Measurements from ENCODE around the gene MNX1.

Gene MNX1

DNA sequence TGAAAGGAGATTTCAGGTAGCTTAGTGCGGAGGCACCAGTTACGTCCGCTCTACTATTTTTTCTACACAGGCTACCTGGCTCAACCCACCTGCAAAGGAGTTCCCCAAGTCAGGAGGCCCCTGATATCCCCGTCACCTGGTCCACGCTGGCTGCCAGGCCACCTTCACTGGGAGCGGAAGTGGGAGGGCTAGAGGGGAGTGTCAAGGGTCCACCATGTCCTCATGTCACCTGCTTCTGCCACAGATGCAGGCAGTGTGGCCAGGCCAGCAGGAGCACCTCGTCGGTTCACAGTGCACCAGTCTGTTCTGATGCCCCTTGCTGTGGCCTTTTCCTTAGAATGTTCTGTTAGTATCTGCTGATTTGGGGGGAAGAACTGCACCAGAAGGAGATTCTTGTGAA lies 44.1 kb downstream of the MNX1 start:
- DNase-seq = no peak

DNA sequence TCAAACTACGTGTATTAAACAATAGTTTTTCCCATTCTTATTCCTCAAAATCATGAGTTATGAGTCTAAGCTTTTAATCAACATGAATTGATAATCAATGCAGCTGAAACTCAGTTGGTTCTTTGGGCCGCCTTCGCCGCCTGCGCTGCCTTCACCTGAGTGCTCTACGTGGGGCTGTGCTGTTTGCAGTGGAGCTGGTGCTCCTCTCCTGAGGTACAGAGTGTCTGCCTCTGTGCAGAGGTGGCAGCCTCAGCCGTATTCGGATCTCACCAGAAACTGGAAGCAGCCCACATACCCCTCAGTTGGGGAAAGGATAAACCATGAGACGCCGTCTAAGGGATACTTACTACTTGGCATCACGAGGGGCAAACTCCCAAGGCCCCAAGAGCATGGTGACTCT lies 45.5 kb downstream of the MNX1 start:
- no peak for DNase-seq

DNA sequence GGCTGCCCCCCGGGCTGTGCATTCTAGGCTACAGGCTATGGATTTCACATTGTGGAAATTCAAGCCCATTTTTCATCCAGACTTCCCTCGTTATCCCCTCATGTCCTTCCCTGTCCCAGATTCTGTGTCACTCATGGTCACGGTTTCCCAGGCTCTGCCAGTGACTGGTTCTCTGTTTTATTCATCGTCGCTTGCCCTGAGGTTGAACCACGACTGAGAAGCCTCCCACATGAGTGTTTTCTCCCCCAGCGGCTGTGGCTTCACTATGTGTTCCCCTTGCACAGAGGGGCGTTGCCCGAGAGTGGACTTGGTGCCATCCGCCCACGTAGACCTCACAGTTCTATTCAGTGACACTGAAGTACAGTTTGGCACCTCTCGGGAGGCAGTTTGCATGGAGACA lies 47.0 kb downstream of the MNX1 start:
- DNase-seq = no peak

DNA sequence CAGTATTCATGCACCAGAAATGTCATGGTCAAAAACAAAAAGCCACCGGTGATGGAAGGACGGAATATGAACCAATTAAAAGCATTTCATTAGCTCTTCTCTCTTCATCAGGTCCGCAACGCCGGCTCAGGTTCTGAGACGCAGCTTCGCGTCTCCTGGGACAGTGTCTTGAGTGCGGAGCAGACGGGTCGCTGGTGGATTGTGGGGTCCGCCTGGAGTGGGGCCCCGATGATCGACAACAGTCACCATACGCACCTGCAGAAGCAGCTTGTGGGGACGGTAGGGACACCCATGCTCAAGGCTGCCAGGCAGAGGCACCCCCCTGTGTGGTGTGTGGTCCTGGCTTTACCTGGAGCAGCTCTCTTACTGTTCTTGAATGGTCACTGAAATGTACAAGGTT lies 47.6 kb downstream of the MNX1 start:
- DNase-seq = no peak

DNA sequence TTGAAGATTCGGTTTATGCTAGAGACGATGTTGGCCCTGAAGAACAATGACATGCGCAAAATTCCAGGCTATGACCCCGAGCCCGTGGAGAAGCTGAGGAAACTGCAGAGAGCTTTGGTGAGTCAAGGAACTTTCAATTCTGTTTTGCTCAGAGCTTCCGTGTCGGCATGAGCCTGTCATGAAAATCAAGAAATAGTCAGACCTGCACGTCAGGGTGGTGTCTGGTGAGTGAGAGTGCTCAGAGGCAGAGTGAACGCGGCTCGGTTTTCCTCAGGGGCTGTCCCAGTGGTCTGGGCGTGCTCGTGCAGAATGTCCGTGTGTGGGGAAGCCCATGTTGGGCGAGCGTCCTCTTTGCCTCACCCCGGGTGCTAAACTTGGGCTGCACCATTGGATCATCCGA lies 48.3 kb downstream of the MNX1 start:
- DNase-seq = no peak

DNA sequence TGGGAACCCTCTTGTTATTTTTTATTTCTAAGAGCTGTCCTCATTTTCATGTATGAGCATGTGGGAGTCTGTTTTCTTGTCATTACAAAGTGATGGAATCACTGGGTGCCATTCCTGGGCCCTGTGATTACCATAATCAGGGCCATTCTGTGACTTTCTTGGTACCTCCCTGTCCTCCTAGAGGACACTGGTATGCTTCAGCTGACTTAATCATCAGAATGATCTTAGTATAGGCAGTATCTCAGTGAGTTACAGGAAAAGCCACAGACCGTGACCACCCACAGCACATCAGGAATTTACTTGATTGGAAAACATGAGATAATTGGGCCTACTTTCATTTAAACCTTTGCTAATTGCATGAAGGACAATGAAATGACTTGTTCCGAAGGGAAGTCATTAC lies 53.7 kb downstream of the MNX1 start:
- no peak for DNase-seq

DNA sequence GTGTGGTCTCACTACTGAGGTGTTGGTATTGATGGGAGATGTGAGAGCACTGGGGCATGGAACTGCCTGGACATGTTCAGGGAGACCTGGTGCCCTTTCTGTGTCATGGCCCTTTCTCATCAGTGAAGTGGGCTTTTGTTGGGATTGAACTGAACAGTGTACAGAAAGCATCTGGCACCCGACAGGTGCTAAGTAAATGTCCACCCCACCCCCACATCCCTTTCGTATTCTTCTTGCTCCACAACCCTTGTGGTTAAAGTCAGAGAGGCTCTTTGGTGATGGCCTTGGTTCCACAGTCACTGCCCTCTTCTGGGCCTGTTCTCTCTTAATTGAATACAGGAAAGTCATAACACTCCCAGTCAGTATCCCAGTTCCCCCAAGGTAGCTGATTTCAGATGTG lies 55.5 kb downstream of the MNX1 start:
- DNase-seq = no peak
